ENCODE results near the gene CPSF4L. TPM values are rescaled to one million over a fixed set of nuclear protein-coding genes. Genes with fewer than 3 reads are reported as not detected.

The CPSF4L gene
- total RNA-seq, 1 donor from 2014 or later = not detected

- H3K27ac Mint-ChIP-seq = no peak overlapping the region
- no peaks in the 10 kb centered on the region for H3K9me3 Mint-ChIP-seq (ENCODE audit: low read depth)
- H3K27me3 Mint-ChIP-seq = no peaks in the 10 kb centered on the region
- H3K4me3 Mint-ChIP-seq (ENCODE audit: low read depth) = no peak overlapping the region
- no peak for DNase-seq (ENCODE audit: low spot score, unreplicated experiment)
- peaks cover 12% of the 10 kb centered on the region for H3K4me1 Mint-ChIP-seq (ENCODE audit: low read depth)
- no peak for TF ChIP-seq CTCF (IDR thresholded peaks at IDR 0.05; ENCODE audit: unreplicated experiment)
- H3K36me3 Mint-ChIP-seq (ENCODE audit: insufficient read depth) = peaks cover 3% of the 10 kb centered on the region
These were observed 36.9 kb downstream of the CPSF4L start for GRCh38 chr17:73224663-73225305.

GRCh38 chr17:73224237-73224636 lies 37.4 kb downstream of the CPSF4L start:
- Mint-ChIP-seq H3K27me3 (no peaks in the 10 kb centered on the region), H3K9me3 (ENCODE audit: low read depth) (no peaks in the 10 kb centered on the region), H3K27ac (no peak overlapping the region), H3K36me3 (ENCODE audit: insufficient read depth) (peaks cover 3% of the 10 kb centered on the region), H3K4me3 (ENCODE audit: low read depth) (no peak overlapping the region), H3K4me1 (ENCODE audit: low read depth) (peaks cover 10% of the 10 kb centered on the region)
- DNase-seq (ENCODE audit: low spot score, unreplicated experiment) = no peak
- no peak for TF ChIP-seq CTCF (IDR thresholded peaks at IDR 0.05; ENCODE audit: unreplicated experiment)

GRCh38 chr17:73223626-73224230 lies 38.0 kb downstream of the CPSF4L start:
- peaks cover 5% of the 10 kb centered on the region for H3K36me3 Mint-ChIP-seq (ENCODE audit: insufficient read depth)

GRCh38 chr17:73215447-73215846 lies 46.2 kb downstream of the CPSF4L start:
- H3K9me3 Mint-ChIP-seq (ENCODE audit: low read depth) = no peaks in the 10 kb centered on the region
- no peaks in the 10 kb centered on the region for H3K27me3 Mint-ChIP-seq
- H3K4me1 Mint-ChIP-seq (ENCODE audit: low read depth) = peaks cover 7% of the 10 kb centered on the region
- H3K36me3 Mint-ChIP-seq (ENCODE audit: insufficient read depth) = peaks cover 14% of the 10 kb centered on the region
- TF ChIP-seq CTCF (IDR thresholded peaks at IDR 0.05; ENCODE audit: unreplicated experiment) = peak; percentile 40
- DNase-seq (ENCODE audit: low spot score, unreplicated experiment) = no peak
- no peak overlapping the region for H3K27ac Mint-ChIP-seq
- no peak overlapping the region for H3K4me3 Mint-ChIP-seq (ENCODE audit: low read depth)

More at GRCh38 chr17:73223626-73224230, 38.0 kb downstream of the CPSF4L start:
- Mint-ChIP-seq H3K4me3 (ENCODE audit: low read depth) (no peak overlapping the region), H3K4me1 (ENCODE audit: low read depth) (peaks cover 5% of the 10 kb centered on the region), H3K27ac (no peak overlapping the region), H3K27me3 (no peaks in the 10 kb centered on the region), H3K9me3 (ENCODE audit: low read depth) (no peaks in the 10 kb centered on the region)
- TF ChIP-seq CTCF (IDR thresholded peaks at IDR 0.05; ENCODE audit: unreplicated experiment) = no peak
- DNase-seq (ENCODE audit: low spot score, unreplicated experiment) = no peak

- Mint-ChIP-seq H3K27me3 (no peaks in the 10 kb centered on the region), H3K27ac (no peak overlapping the region)
- TF ChIP-seq CTCF (IDR thresholded peaks at IDR 0.05; ENCODE audit: unreplicated experiment) = no peak
These were observed 46.8 kb downstream of the CPSF4L start for GRCh38 chr17:73214851-73215250.

More at GRCh38 chr17:73214851-73215250, 46.8 kb downstream of the CPSF4L start:
- peaks cover 14% of the 10 kb centered on the region for H3K36me3 Mint-ChIP-seq (ENCODE audit: insufficient read depth)
- peaks cover 7% of the 10 kb centered on the region for H3K4me1 Mint-ChIP-seq (ENCODE audit: low read depth)
- H3K4me3 Mint-ChIP-seq (ENCODE audit: low read depth) = no peak overlapping the region
- DNase-seq (ENCODE audit: low spot score, unreplicated experiment) = no peak
- no peaks in the 10 kb centered on the region for H3K9me3 Mint-ChIP-seq (ENCODE audit: low read depth)
